GM03348 (cell line): ENCODE measurements around the gene LIN28A.

Experiments
- DNase-seq: peaks from one replicate; pipeline ENCODE4 v3.0.0; 2012; ENCODE audit warnings: low spot score

Gene LIN28A

GRCh38 chr1:26387447-26387846 lies 23.2 kb upstream of the LIN28A start:
- DNase-seq = no peak

- DNase-seq = no peak
Measured at GRCh38 chr1:26388791-26389445, 21.7 kb upstream of the LIN28A start.

GRCh38 chr1:26389604-26390247 lies 20.9 kb upstream of the LIN28A start:
- DNase-seq = no peak

GRCh38 chr1:26391450-26391849 lies 19.2 kb upstream of the LIN28A start:
- peak; percentile 74 for DNase-seq

- DNase-seq = no peak
Measured at GRCh38 chr1:26395754-26396153, 14.9 kb upstream of the LIN28A start.

GRCh38 chr1:26399034-26399433 lies 11.6 kb upstream of the LIN28A start:
- DNase-seq = no peak

GRCh38 chr1:26401891-26402290 lies 8.7 kb upstream of the LIN28A start:
- DNase-seq = no peak

- no peak for DNase-seq
Measured at GRCh38 chr1:26403656-26404055, 7.0 kb upstream of the LIN28A start.

- no peak for DNase-seq
Measured at GRCh38 chr1:26404641-26405040, 6.0 kb upstream of the LIN28A start.

- DNase-seq = no peak
Measured at GRCh38 chr1:26405281-26405915, 5.2 kb upstream of the LIN28A start.

GRCh38 chr1:26408604-26409003 lies 2.0 kb upstream of the LIN28A start:
- peak; percentile 81 for DNase-seq

GRCh38 chr1:26409191-26409807 lies 1.3 kb upstream of the LIN28A start:
- DNase-seq = no peak

GRCh38 chr1:26411624-26412074 lies 1.0 kb downstream of the LIN28A start:
- DNase-seq = no peak

GRCh38 chr1:26412180-26412840 lies 1.7 kb downstream of the LIN28A start:
- no peak for DNase-seq

GRCh38 chr1:26413031-26413430 lies 2.4 kb downstream of the LIN28A start:
- no peak for DNase-seq

- peak; percentile 78 for DNase-seq
Measured at GRCh38 chr1:26417111-26417759, 6.6 kb downstream of the LIN28A start.

- DNase-seq = no peak
Measured at GRCh38 chr1:26418865-26419349, 8.3 kb downstream of the LIN28A start.

GRCh38 chr1:26419494-26419893 lies 8.9 kb downstream of the LIN28A start:
- DNase-seq = no peak

- DNase-seq = no peak
Measured at GRCh38 chr1:26429721-26430120, 19.1 kb downstream of the LIN28A start.

- DNase-seq = peak; percentile 100
Measured at GRCh38 chr1:26431979-26432695, 21.5 kb downstream of the LIN28A start, which contains the start of gene DHDDS. Gene DHDDS (plus strand): TSS chr1:26432321. CDS start chr1:26432946, 625 bp downstream.

GRCh38 chr1:26432793-26433192 lies 22.2 kb downstream of the LIN28A start:
- DNase-seq = no peak
